Kidney (tissue), 22 donors: ENCODE data around the gene CCM2. TPM values are rescaled to one million over a fixed set of nuclear protein-coding genes. Genes with fewer than 3 reads are reported as not detected.

Experiments
- DNase-seq, 5 donors: peaks; one replicate each; pipeline ENCODE4 v3.0.0-alpha.2; 2013 to 2020
- FAIRE-seq: peaks from 2 replicates; lab custom pipeline; 2012; peaks lifted over from hg19 to GRCh38; lab: Jason Lieb, UNC
- H3K27ac ChIP-seq, 2 donors: one replicate each; pipeline ENCODE4 v1.7.0; 2013; ENCODE audit warnings: low read depth in 2 of 2, low read length in 2 of 2, inconsistent platforms in 1 of 2
- H3K27me3 ChIP-seq: one replicate; pipeline ENCODE4 v1.7.1; 2013; ENCODE audit warnings: low read length, inconsistent platforms; ENCODE audit not compliant: control insufficient read depth, insufficient read depth
- H3K36me3 ChIP-seq, 3 donors: one replicate each; pipeline versions ENCODE4 v1.7.0 to v1.7.1; 2013; ENCODE audit warnings: low read length in 3 of 3, control low read depth in 1 of 3, inconsistent platforms in 1 of 3; ENCODE audit not compliant: insufficient read depth in 3 of 3, control insufficient read depth in 2 of 3
- H3K4me1 ChIP-seq, 3 donors: one replicate each; pipeline versions ENCODE4 v1.7.0 to v1.7.1; 2013; ENCODE audit warnings: low read length in 3 of 3, inconsistent platforms in 1 of 3, low read depth in 1 of 3; ENCODE audit not compliant: control insufficient read depth in 2 of 3, insufficient read depth in 2 of 3
- H3K4me3 ChIP-seq, 3 donors: one replicate each; pipeline versions ENCODE4 v1.7.0 to v1.8.1; 2013; ENCODE audit warnings: low read length in 3 of 3, control low read depth in 1 of 3, inconsistent platforms in 1 of 3
- H3K9ac ChIP-seq, 3 donors: one replicate each; pipeline versions ENCODE4 v1.7.0 to v1.7.1; 2013; ENCODE audit warnings: low read length in 3 of 3, control low read depth in 1 of 3, inconsistent platforms in 1 of 3
- H3K9me3 ChIP-seq, 3 donors: one replicate each; pipeline versions ENCODE4 v1.7.0 to v1.7.1; 2013; ENCODE audit warnings: low read length in 3 of 3, control low read depth in 1 of 3, inconsistent platforms in 1 of 3; ENCODE audit not compliant: control insufficient read depth in 2 of 3, insufficient read depth in 1 of 3
- CTCF ChIP-seq: IDR thresholded peaks from 3 replicates; pipeline ENCODE4 v1.5.1; 2012; ENCODE audit warnings: mild to moderate bottlenecking, moderate library complexity, borderline replicate concordance; ENCODE audit not compliant: insufficient read depth; ENCODE audit errors: extremely low read depth
- intact Hi-C: fragments of 100-400 bp; cut with DNase I; formaldehyde crosslinking; loops from one replicate; pipeline ENCODE4 v1.11.1; 2022
- long read RNA-seq, 10 donors: library from polyadenylated mRNA in 1 of 10; unstranded in 1 of 10; transcript quantifications; one replicate each; pipeline ENCODE4 v2.0.0 and lab custom pipeline, GENCODE V29; 2021 to 2026
- polyA plus RNA-seq: library from polyadenylated mRNA; stranded (reverse); fragments of 350-450 nt; fragmentation: Illumina TruSeq; extraction: RNeasy Lipid Tissue Mini Kit (QIAGEN cat#74804); gene quantifications from one replicate; pipeline ENCODE4 v1.2.3, GENCODE V29; 2014; ENCODE audit warnings: low read depth, low replicate concordance; ENCODE audit not compliant: insufficient read depth
- total RNA-seq: library from RNA; stranded (reverse); fragmentation: NEBNext Ultra II Directional; extraction: Animal tissue kit (Norgen Biotek cat#: 25700); gene quantifications from one replicate; pipeline ENCODE4 v1.2.1, GENCODE V29; 2021
- donor health status: control.
- donor health status: control.
- donor health status: control.
- donor health status: control.
- donor health status: control.
- donor health status: DM: yes; HTN: yes; CAD: no.
- donor health status: Normal renal cell carcinoma (clear cell type).

Gene CCM2
- 35.0 TPM for total RNA-seq
- polyA plus RNA-seq = 37.8 TPM
- long read RNA-seq, donor 1, transcript CCM2-201 (10 exons, 1,894 nt) = major isoform, 10 of 14 reads
- long read RNA-seq, donor 1, partial matches to known transcripts = 0 of 14 reads
- long read RNA-seq, donor 1, other reads (novel, unspliced or antisense) = 0 of 14 reads
- long read RNA-seq, donor 2, transcript CCM2-201 (10 exons, 1,894 nt) = major isoform, 6 of 7 reads
- long read RNA-seq, donor 2, partial matches to known transcripts = 0 of 7 reads
- long read RNA-seq, donor 2, other reads (novel, unspliced or antisense) = 0 of 7 reads
- long read RNA-seq, donor 3, transcript CCM2-201 (10 exons, 1,894 nt) = major isoform, 5 of 8 reads
- long read RNA-seq, donor 3, partial matches to known transcripts = 0 of 8 reads
- long read RNA-seq, donor 3, other reads (novel, unspliced or antisense) = 0 of 8 reads
- long read RNA-seq, donor 4, transcript CCM2-201 (10 exons, 1,894 nt) = major isoform, 14 of 19 reads
- long read RNA-seq, donor 4, partial matches to known transcripts = 0 of 19 reads
- long read RNA-seq, donor 4, other reads (novel, unspliced or antisense) = 0 of 19 reads
- long read RNA-seq, donor 5, partial matches to known transcripts = 0 of 1 reads
- long read RNA-seq, donor 5, other reads (novel, unspliced or antisense) = 0 of 1 reads
- long read RNA-seq, donor 6, partial matches to known transcripts = 8 of 8 reads
- long read RNA-seq, donor 6, other reads (novel, unspliced or antisense) = 0 of 8 reads
- long read RNA-seq, donor 7, transcript CCM2-218 (9 exons, 1,719 nt) = minor isoform, 32 of 103 reads
- long read RNA-seq, donor 7, transcript CCM2-201 (10 exons, 1,894 nt) = major isoform, 39 of 103 reads
- long read RNA-seq, donor 7, partial matches to known transcripts = 4 of 103 reads
- long read RNA-seq, donor 7, other reads (novel, unspliced or antisense) = 25 of 103 reads
- long read RNA-seq, donor 8, partial matches to known transcripts = 0 of 5 reads
- long read RNA-seq, donor 8, other reads (novel, unspliced or antisense) = 0 of 5 reads
- long read RNA-seq, donor 9, partial matches to known transcripts = 0 of 2 reads
- long read RNA-seq, donor 9, other reads (novel, unspliced or antisense) = 0 of 2 reads
- long read RNA-seq, donor 10, partial matches to known transcripts = 6 of 12 reads
- long read RNA-seq, donor 10, other reads (novel, unspliced or antisense) = 0 of 12 reads

- no peak for TF ChIP-seq CTCF
- DNase-seq (peak in 3 of 5 donors; percentile 52 to 91 (median 73)), FAIRE-seq (no peak)
- no peaks in the 10 kb centered on the region for H3K9me3 ChIP-seq
- intact Hi-C loops = no loop called here
- H3K4me1 ChIP-seq = peaks cover 0 to 10% (median 0%) of the 10 kb centered on the region in 3 donors
- H3K27ac ChIP-seq = peak within 1 kb of the TSS; percentile 74 to 85
- H3K27me3 ChIP-seq = no peaks in the 10 kb centered on the region
- H3K36me3 ChIP-seq = no peaks in the 10 kb centered on the region
- peak within 1 kb of the TSS; percentile 91 to 98 (median 95) for H3K4me3 ChIP-seq
- H3K9ac ChIP-seq = peak within 1 kb of the TSS; percentile 54 to 94 (median 89)
These were observed at the start of gene CCM2 for GRCh38 chr7:45000093-45001032. Gene CCM2, plus strand, starts transcription at chr7:45000201. Its CDS starts 133 bp downstream, at chr7:45000334.

GRCh38 chr7:44953156-44953555, 46.8 kb upstream of the CCM2 start:
- no peaks in the 10 kb centered on the region for H3K27me3 ChIP-seq
- no peak overlapping the region for H3K27ac ChIP-seq
- no peaks in the 10 kb centered on the region for H3K36me3 ChIP-seq
- FAIRE-seq (no peak), DNase-seq (no peak)
- H3K9me3 ChIP-seq = no peaks in the 10 kb centered on the region
- no peak overlapping the region for H3K9ac ChIP-seq
- H3K4me1 ChIP-seq = no peaks in the 10 kb centered on the region
- intact Hi-C loops = no loop called here
- TF ChIP-seq CTCF = no peak
- no peak overlapping the region for H3K4me3 ChIP-seq

GRCh38 chr7:44955733-44956132, 44.3 kb upstream of the CCM2 start:
- Histone ChIP-seq H3K4me1 (no peaks in the 10 kb centered on the region), H3K27me3 (no peaks in the 10 kb centered on the region), H3K27ac (no peak overlapping the region), H3K4me3 (no peak overlapping the region), H3K9ac (no peak overlapping the region), H3K9me3 (no peaks in the 10 kb centered on the region), H3K36me3 (no peaks in the 10 kb centered on the region)
- no peak for TF ChIP-seq CTCF
- FAIRE-seq = no peak
- intact Hi-C loops = no loop called here
- DNase-seq = no peak
